Measurements from ENCODE around the gene ADSL.
"Not testable (repeated sequence)": the region's sequence is repeated elsewhere in the genome, so short reads cannot be mapped to it uniquely, and the experiment has no call there.

The ADSL gene

DNA sequence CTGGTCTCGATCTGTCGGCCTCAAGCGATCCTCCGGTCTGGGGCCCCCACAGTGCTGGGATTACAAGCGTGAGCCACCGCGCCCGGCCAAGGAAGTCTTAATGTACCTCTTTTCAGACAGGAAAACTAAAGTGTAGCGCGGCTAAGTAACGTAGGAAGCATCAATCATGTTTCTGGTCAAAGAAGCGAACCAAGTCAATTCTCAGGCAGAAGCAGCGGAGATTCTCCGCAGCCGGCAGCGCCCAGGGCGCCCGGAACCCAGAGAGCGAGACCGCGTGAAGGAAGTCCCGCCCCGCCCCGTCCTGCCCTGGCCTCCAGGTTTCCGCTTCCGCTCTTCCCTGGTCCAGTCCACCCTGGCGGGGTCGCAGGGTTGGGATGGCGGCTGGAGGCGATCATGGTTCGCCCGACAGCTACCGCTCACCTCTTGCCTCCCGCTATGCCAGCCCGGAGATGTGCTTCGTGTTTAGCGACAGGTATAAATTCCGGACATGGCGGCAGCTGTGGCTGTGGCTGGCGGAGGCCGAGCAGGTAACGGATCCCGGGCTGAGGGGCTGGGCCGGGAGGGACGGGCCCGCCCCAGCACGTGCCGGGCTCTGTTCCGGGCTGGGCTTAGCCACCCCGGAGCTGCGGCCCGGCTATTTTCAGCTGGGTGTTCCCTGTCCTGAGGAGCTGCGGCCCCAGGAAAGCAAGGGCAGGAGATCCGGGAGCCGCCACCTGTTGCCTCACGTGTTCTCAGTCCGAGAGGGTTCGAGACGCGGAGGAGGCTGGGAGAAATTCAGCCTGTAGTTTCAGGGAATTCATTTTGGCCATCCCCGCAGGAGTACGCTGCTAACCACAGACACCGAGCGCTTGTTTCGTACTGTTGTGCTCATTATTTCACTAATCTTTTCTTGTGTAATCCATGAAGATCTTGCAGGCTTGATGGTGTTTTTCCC lies at the start of gene ADSL:
Gene ADSL (plus strand): TSS at position 316 of the 934 bp plus-strand sequence. CDS start 59 bp downstream, at position 375.
- DNase-seq (ENCODE audit: low spot score) = peak; percentile 94

- no peak for DNase-seq (ENCODE audit: low spot score)
Observed at GRCh38 chr22:40300316-40300715, 46.0 kb upstream of the ADSL start.

DNA sequence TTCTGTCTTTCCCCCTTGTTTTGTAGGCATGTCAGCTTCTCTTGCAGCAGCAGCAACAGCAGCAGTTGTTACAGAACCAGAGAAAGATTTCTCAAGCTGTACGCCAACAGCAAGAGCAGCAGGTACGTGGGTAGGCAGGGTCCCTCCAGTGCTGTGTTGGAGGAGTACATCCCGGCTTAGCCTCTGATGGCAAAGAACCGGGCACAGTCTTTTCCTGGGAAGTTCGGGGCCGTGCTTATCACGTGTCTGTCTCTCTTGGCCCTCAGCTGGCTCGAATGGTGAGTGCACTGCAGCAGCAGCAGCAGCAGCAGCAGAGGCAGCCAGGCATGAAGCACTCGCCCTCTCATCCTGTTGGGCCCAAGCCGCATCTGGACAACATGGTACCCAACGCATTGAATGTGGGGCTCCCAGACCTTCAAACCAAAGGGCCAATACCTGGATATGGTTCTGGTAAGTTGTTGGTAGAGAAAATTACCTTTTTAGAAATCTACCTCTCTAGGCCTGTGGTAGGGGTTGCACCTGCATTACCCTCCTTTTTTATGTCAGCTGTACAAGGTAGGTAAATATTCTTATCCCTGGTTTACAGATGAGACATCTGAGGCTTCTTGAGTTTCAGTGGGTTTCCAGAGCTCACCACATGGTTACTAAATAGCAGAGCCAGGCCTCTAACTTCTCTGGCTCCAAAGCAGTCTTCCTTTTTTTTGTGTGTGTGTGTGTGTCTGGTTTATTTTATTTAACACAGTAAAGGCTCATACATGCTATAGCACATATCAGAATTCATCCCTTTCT lies 45.2 kb upstream of the ADSL start:
- DNase-seq (ENCODE audit: low spot score) = no peak

GRCh38 chr22:40302149-40302548 lies 44.2 kb upstream of the ADSL start:
- DNase-seq (ENCODE audit: low spot score) = no peak

DNA sequence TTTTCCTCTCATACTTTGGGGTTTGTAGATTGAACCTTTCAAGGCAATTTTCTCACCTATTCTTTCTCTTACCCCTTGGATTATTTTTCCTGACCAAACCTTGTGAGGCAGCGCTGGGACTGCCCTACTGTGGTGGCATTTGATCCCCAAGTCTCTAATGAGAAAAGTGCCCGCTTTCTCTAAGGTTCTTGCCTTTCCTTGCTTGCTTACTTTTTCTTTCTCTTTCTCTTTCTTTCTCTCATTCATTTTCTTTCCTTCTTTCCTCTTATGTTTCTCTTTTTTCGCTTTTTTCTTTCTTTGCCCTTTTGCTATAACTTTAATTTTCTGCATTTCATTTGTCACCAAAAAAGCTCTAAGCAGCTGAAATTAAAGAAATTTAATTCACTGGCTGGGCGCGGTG lies 40.7 kb upstream of the ADSL start:
- DNase-seq (ENCODE audit: low spot score) = no peak

DNA sequence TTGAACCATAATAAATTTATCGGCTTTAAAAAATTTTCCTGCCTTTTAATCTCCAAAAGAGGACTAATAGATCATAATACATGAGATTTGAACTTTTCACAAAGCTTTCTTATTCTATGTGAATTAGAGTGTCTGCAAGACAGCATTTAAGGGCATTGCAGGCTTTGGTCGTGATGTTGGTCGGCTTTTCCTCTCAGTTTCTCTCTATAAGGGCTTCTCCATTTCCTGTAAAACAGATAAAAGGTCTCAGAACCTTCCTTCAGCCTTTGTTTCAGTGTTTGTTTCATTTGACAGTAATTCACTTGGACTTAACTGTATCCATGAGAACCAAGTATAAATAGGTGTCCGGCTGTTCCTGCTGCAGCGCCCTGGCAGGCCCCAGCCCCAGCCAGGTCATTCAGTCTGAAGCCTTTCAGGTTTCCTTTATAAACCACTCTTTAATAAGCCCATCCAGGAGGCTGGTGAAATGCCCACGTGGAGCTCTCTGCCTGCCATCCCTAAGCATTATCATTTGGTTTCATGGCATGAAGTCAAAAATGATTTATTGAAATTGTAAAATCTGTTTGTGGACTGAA lies 37.2 kb upstream of the ADSL start:
- no peak for DNase-seq (ENCODE audit: low spot score)

- DNase-seq (ENCODE audit: low spot score) = no peak
Observed at GRCh38 chr22:40309631-40310030, 36.7 kb upstream of the ADSL start.

DNA sequence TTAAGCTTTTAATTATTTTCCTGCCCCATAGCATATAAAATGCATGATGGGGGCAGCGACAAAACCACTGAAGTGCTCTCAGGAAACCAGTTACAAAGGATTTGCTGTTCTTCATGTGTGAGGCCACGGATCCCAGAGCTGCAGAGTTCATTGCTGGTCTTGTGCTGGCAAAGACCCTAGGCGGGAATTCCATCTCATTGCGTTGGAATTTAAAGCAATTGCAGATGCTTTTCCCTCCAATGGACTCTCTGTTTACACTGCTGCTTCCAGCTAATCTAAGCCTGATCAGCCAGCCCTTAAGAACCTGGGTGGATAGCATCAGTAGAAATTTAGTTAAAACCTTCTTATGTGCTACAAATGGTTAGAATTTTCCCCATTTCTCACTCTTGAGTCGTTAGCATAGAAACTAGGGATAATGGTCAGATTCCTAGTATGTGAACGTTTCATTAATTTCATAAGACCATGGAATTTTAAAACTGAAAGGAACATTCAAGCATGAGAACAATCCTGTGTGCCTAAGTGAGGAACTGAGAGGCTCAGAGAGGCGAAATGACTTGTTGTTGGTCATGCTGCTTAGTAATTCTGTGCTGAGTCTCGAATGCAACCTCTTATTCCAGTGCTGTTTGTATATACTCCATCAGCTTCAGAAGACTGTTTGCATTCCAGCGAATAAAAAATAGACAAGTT lies 36.1 kb upstream of the ADSL start:
- DNase-seq (ENCODE audit: low spot score) = peak; percentile 92

- no peak for DNase-seq (ENCODE audit: low spot score)
Observed at GRCh38 chr22:40310768-40311120, 35.6 kb upstream of the ADSL start.

- not testable (repeated sequence) for DNase-seq (ENCODE audit: low spot score)
Observed at GRCh38 chr22:40311646-40312045, 34.7 kb upstream of the ADSL start.

DNA sequence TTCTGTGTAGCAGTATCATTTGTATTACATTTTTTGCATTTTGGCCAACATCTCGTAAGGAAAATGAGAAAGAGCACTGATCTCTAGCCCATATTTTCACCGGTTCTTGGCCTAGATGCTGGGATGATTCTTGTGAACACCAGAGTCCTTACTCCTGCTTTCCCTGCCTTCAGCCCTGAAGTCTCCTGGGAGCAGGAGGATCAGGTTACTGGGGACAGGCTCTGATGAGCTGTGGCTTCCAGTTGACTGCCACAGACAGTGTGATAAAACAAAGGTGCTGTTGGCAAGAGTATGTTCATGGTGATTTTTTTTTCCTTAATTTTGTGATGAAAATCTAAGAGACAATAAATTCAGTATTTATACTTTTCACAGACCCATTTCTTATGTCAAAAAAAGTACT lies 34.2 kb upstream of the ADSL start:
- no peak for DNase-seq (ENCODE audit: low spot score)

DNA sequence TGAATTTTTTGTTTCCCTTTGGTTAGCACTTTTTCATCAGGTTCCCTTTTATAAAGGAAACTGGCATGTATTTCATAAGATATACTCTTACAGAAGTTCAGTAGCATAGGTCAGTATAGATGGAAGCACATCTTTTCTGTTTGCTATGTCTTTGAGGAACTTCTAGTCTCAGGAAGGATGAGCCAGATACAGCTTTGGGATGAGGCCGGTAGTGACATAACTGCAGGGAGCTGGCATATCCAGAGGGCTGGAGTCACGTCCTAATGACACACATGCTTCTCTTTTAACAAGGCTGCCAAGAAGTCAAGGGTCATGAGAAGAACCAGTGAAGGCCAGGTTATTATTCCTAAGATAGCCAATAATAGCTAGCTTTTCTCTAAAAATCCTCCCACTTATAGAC lies 33.3 kb upstream of the ADSL start:
- no peak for DNase-seq (ENCODE audit: low spot score)

DNA sequence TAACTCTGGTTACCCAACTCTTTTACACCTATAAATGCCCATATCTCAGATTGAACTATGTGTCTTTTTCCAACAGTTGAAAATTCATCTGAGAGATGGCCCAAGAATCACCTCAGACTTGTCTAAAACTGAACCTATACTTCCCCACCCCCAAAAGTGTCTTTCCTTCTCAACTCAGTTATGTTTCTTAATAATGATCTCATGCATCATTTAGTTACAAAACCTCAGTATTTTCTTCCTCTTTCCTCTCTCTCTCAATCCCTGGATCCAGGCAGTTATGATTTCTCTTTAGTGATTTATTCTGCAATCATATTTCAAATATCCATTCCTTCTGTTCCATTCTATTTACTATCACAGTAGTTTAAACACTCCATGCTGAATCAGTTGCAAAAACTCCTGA lies 32.3 kb upstream of the ADSL start:
- no peak for DNase-seq (ENCODE audit: low spot score)

DNA sequence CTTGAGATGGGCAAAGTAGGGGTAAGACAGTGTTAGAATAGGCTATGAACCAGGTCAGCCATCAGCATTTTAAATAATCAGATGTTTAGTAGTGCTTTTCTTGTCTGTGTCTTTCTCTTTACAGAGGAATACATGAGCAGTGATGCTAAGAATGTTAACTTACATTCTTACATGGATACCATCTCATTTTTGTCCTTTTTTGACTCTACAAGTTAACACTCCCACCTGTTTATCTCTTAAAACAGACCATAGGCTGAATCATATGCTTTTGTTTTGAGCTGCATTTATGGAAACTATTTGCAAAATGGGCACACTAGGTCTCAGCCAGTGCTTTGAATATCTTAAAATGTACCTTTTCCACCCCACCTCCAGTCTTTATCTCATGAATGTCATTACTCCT lies 25.6 kb upstream of the ADSL start:
- no peak for DNase-seq (ENCODE audit: low spot score)

DNA sequence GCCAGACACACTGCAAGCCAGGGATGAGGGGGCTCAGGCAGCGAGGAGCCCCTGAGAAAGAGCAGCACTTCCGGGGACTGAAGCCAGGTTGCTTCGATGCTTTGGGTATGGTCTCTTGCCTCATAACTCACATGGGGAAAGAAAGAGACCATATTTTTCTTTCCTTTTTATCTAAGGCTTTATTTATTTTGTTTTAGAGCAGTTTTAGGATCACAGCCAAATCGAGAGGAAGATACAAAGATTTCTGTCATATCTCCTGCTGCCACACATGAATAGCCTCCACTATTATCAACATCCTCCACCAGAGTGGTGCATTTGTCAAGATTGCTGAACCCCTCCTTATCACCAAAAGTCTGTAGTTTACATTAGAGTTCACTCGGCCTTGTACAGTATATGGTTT lies 24.3 kb upstream of the ADSL start:
- DNase-seq (ENCODE audit: low spot score) = no peak

DNA sequence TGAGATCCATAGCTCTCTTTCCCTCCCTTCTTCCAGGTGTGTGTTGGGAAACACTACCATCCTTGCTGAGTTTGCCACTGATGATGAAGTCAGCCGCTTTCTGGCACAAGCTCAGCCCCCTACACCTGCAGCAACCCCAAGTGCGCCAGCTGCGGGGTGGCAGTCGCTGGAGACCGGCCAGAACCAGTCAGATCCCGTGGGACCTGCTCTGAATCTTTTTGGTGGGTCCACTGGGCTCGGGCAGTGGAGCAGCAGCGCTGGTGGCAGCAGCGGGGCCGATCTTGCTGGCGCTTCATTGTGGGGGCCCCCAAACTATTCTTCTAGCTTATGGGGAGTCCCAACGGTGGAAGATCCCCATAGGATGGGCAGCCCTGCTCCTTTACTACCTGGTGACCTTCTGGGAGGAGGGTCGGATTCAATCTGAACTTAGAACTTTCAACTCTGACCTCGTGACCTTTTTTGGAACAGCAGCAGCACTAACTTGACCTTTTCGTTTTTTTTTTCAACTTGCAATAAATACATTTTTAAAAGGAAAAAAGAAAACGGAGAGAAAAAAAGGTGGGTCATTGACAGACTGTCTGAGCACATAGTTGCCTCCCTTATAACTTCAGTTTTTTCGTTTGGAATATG lies 23.4 kb upstream of the ADSL start:
- DNase-seq (ENCODE audit: low spot score) = no peak

GRCh38 chr22:40323681-40324171 lies 22.6 kb upstream of the ADSL start:
- DNase-seq (ENCODE audit: low spot score) = peak; percentile 13

DNA sequence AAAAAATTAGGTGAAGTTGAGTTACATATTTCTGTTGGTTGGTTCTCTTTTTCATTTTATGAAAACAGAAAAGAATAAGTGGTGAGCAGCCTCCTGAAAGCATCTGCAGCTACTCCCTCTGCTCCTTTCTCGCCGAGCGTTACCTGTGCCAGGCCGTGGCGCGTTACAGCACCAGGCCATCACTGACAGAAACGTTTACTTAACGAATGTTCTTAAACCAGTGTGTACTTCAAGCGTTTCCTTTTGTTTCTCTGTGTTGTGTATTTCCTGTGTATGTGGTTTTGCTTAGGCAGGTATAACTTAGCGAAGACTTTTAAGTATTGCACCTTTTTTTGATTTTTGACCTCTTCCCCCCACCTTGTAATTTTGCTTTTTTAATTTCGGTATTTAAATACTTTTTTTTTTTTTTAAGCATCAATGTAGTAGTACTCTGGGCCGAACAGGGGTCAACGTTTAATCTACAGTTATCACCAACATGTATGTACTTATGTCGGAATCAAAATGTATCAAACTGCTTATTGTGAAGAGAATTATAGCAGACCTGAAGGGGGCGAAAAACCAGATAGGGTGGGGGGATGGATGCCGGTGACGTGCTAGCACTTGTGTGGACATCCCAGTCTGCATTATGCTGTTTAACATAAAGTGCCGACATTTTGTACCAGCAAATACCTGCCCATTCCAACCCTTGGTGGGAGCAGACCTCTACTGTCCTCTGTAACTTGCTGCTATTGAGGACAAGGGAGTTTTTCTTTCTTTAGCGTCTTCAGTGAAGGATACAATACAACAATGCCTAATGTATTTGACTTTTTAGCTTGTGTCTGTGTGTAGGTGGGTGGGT lies 21.6 kb upstream of the ADSL start:
- DNase-seq (ENCODE audit: low spot score) = no peak

DNA sequence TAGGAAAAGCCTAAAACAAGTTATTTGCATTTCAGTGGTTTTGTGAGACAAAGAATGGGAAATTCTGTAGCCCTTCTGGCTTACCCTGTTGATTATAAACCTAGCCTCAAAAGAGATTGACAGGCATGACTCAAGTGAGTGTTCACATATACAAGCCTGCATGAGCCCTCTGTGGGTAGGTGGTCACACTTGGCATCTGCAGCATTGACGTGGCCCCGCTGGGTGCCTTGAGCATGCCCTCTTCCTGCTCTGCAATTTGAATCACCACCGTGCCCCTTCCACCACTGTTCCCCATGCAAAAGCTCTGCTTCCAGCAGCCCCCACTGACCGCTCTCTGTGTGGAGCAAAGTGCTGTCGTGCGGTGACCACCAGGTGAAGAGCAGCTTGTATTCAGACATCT lies 21.0 kb upstream of the ADSL start:
- no peak for DNase-seq (ENCODE audit: low spot score)

DNA sequence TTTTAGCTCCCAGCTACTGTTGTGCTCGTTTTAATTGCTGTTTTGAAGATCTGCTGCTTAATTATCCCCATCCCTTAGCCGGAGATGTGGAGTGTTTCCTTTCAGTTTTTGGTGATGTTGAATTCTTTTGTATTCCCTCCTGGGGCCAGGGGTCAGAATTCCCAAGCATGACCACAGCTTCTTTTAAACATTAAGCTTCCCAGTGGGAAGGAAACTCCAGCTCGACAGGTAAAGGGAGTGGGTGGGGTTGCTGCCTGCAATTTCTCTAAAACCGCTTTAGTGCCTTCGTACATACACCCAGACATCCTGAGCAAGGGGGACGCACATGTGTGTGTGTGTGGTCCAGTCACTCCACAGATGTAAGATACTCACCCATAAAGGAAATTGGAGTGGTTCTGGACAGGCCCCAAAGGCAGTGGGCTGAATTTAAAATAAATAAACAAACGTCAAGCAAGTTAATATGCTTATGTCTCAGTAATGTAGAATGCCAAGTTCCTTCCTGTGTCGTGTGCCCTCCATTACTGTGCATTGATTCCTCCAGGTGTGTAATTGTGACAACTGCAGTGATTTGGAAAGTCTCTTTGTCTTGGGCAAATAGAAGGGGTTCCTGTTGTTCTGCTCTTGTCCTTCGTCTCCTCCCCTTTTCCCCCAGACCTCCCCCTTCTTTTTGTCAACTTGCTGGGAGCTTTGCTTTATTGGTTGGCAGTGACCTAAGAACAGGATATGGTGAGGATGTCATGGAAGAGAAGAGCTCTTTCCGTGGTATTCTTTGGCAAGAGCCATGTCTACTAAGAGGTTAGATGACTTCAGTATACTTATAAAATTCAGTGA lies 19.2 kb upstream of the ADSL start:
- DNase-seq (ENCODE audit: low spot score) = peak; percentile 10

All from AG08395 (cell line).